Upper lobe of right lung (tissue), 1 donor: ENCODE results near the gene TMEM59L. TPM values are rescaled to one million over a fixed set of nuclear protein-coding genes. Genes with fewer than 3 reads are reported as not detected.

Experiments used
- ATAC-seq: fragments of 200-7000 bp; cut with Tn5 transposase; one replicate; pipeline ENCODE4 v1.9.1; 2020; ENCODE audit warnings: mild to moderate bottlenecking, moderate library complexity
- DNase-seq: peaks from one replicate; pipeline ENCODE4 v3.0.0-alpha.2; 2020
- H3K27ac ChIP-seq: fragments of 200-600 bp; one replicate; pipeline ENCODE4 v1.8.0; 2022
- H3K27me3 ChIP-seq: fragments of 200-600 bp; one replicate; pipeline ENCODE4 v1.8.0; 2022; ENCODE audit warnings: mild to moderate bottlenecking
- H3K36me3 ChIP-seq: fragments of 200-600 bp; one replicate; pipeline ENCODE4 v1.8.0; 2022
- H3K4me1 ChIP-seq: fragments of 200-600 bp; one replicate; pipeline ENCODE4 v1.8.0; 2022
- H3K4me3 ChIP-seq: fragments of 200-600 bp; one replicate; pipeline ENCODE4 v1.8.0; 2022; ENCODE audit warnings: mild to moderate bottlenecking
- H3K9me3 ChIP-seq: fragments of 200-600 bp; one replicate; pipeline ENCODE4 v1.8.0; 2022
- intact Hi-C: fragments of 100-400 bp; cut with DNase I; formaldehyde crosslinking; loops from one replicate; pipeline ENCODE4 v1.11.0; 2022
- total RNA-seq: library from RNA; stranded (reverse); fragmentation: NEBNext Ultra II Directional; extraction: Animal tissue kit (Norgen Biotek cat#: 25700); gene quantifications from one replicate; pipeline ENCODE4 v1.2.1, GENCODE V29; 2021
- TF ChIP-seq, protein P1 (sequence below): fragments of 200-600 bp; IDR thresholded peaks from one replicate; pipeline ENCODE4 v1.8.0; 2022; ENCODE audit warnings: antibody characterized with exemption
- donor health status: DM: no; HTN: yes; CAD: no; lungs with severe emphysema.

Gene TMEM59L
- total RNA-seq, 1 donor from 2014 or later = 2.2 TPM

DNA sequence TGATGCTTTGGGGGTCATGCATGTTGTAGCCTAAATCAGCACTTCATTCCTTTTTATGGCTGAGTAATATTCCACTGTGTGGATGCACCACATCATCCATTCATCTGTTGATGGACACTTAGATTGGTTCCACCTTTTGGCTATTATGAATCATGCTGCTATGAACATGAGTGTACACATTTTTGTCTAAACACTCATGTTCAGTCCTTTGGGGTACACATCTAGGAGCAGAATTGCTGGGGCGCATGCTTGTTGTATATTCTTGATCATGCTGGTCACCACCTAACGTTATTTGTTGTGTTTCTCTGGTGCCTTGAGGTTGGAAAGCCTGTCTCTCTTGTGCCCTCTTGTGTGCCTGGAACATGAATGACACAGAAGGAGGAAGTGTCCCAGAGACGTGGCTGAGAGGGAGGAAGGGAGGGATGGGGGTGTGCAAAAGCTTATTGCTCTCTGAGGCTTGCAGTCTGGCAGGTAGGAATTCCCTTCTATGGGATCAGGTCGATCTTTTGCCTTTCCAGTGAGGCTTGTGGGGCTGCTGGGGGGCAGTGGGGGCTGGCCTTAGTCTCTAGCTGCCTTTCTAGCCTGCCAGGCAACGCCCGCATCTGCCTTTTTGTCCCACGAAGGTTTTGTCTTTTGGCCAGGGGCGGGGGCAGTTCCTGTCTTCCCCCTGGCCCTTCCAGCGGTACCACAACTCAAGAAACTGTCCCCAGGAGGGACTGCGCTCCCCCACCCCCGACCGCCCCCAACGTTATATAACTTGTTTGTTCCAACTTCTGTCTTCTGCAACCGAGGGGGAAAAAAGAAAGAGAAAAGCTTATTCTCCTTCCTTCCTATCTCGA is 31.7 kb downstream of the TMEM59L start:
- Histone ChIP-seq H3K36me3 (no peaks in the 10 kb centered on the region), H3K9me3 (no peaks in the 10 kb centered on the region), H3K4me3 (no peak overlapping the region), H3K27me3 (no peaks in the 10 kb centered on the region), H3K27ac (no peak overlapping the region), H3K4me1 (peaks cover 15% of the 10 kb centered on the region)
- ATAC-seq (peak; percentile 80), DNase-seq (no peak)
- intact Hi-C loops = no loop called here
- TF ChIP-seq, protein P1, sequence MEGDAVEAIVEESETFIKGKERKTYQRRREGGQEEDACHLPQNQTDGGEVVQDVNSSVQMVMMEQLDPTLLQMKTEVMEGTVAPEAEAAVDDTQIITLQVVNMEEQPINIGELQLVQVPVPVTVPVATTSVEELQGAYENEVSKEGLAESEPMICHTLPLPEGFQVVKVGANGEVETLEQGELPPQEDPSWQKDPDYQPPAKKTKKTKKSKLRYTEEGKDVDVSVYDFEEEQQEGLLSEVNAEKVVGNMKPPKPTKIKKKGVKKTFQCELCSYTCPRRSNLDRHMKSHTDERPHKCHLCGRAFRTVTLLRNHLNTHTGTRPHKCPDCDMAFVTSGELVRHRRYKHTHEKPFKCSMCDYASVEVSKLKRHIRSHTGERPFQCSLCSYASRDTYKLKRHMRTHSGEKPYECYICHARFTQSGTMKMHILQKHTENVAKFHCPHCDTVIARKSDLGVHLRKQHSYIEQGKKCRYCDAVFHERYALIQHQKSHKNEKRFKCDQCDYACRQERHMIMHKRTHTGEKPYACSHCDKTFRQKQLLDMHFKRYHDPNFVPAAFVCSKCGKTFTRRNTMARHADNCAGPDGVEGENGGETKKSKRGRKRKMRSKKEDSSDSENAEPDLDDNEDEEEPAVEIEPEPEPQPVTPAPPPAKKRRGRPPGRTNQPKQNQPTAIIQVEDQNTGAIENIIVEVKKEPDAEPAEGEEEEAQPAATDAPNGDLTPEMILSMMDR = peak; percentile 17

DNA sequence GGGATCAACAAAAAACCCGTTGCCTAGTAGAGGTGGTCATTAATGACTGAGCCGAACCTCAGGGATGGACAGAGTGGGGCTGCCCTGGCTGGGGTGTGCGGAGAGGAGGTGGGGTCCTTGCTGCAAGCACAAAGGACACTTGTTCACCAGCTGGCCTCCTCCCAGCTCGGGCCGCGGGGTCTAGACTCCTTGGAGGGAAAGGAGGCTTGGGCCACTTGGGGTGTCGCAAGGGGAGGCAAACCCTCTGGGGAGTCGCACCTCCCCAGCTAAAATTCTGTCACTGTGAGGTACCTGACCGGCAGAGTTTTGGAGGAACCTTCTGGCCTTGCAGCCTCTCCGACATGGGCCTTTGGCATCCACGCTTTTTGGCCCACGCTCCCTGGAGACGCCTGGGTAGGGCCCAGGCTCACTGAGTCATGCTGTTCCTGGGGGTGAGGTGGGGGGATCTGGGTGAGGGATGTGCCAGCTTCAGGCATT is 32.4 kb downstream of the TMEM59L start:
- DNase-seq (no peak), ATAC-seq (no peak)
- H3K36me3 ChIP-seq = no peaks in the 10 kb centered on the region
- H3K4me3 ChIP-seq = no peak overlapping the region
- no peaks in the 10 kb centered on the region for H3K9me3 ChIP-seq
- TF ChIP-seq, protein P1 = no peak
- H3K27me3 ChIP-seq = no peaks in the 10 kb centered on the region
- H3K4me1 ChIP-seq = peaks cover 22% of the 10 kb centered on the region
- H3K27ac ChIP-seq = no peak overlapping the region
- intact Hi-C loops = no loop called here

- no peak overlapping the region for H3K27ac ChIP-seq
- intact Hi-C loops = no loop called here
- TF ChIP-seq, protein P1 = no peak
Measured at GRCh38 chr19:18646535-18647370, 34.1 kb downstream of the TMEM59L start.

GRCh38 chr19:18647371-18647767 is 34.7 kb downstream of the TMEM59L start:
- Histone ChIP-seq H3K4me1 (peaks cover 30% of the 10 kb centered on the region), H3K27me3 (no peaks in the 10 kb centered on the region), H3K4me3 (no peak overlapping the region), H3K36me3 (no peaks in the 10 kb centered on the region), H3K27ac (no peak overlapping the region), H3K9me3 (no peaks in the 10 kb centered on the region)
- TF ChIP-seq, protein P1 = no peak
- DNase-seq (no peak), ATAC-seq (no peak)
- intact Hi-C loops = no loop called here

More at GRCh38 chr19:18646535-18647370, 34.1 kb downstream of the TMEM59L start:
- Histone ChIP-seq H3K4me3 (no peak overlapping the region), H3K4me1 (peaks cover 30% of the 10 kb centered on the region), H3K27me3 (no peaks in the 10 kb centered on the region), H3K36me3 (no peaks in the 10 kb centered on the region), H3K9me3 (no peaks in the 10 kb centered on the region)
- DNase-seq (no peak), ATAC-seq (no peak)

- TF ChIP-seq, protein P1 = no peak
- H3K4me3 ChIP-seq = no peak overlapping the region
- intact Hi-C loops = no loop called here
- no peaks in the 10 kb centered on the region for H3K27me3 ChIP-seq
- H3K4me1 ChIP-seq = peaks cover 30% of the 10 kb centered on the region
- no peaks in the 10 kb centered on the region for H3K36me3 ChIP-seq
- no peaks in the 10 kb centered on the region for H3K9me3 ChIP-seq
- DNase-seq (no peak), ATAC-seq (no peak)
- H3K27ac ChIP-seq = no peak overlapping the region
Measured at GRCh38 chr19:18647807-18648206, 35.1 kb downstream of the TMEM59L start.
